Measurements from ENCODE around the gene TTBK2.
"Not testable (repeated sequence)": the region's sequence is repeated elsewhere in the genome, so short reads cannot be mapped to it uniquely, and the experiment has no call there.

TTBK2 gene

DNA sequence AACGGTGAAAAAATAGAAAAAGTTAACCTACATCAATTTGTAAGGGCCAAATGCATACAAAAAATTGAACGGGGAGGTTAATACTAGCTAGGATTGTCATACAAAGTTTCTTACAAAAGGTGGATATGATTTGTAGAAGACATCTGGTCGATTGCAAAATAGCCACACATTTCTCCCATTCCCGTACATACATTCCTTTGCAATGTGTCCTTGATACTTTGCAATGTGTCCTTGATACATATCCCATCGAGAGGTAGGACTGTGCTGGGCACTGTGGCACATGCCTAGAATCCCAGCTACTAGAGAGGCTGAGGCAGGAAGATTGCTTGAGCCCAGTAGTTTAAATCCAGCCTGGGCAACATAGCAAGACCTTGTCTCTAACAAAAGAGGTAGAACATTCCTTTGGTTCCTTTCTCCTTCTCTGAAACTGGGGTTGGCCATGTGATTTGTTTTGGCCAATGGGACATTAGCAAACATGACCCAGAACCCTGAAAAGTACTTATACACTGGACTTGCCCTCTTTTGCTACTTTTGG lies 9.5 kb downstream of the TTBK2 start:
- CTCF ChIA-PET, result no interaction called here
- POLR2A ChIA-PET, result interaction anchor here (0.7 kb wide), 1 partner anchor 9 kb away, joined by 4 read pairs; no protein-coding TSS in a partner anchor
- DNase-seq (ENCODE audit: extremely low spot score), result no peak
- TF ChIP-seq LEF1 (IDR thresholded peaks at IDR 0.05; ENCODE audit: borderline replicate concordance), result no peak
- no peak for TF ChIP-seq L3MBTL2 (conservative IDR thresholded peaks at IDR 0.05)
- no peak for TF ChIP-seq SP1 (IDR thresholded peaks at IDR 0.05)
- no peak for TF ChIP-seq ARNT (IDR thresholded peaks at IDR 0.05)
- no peak for TF ChIP-seq ZNF384 (IDR thresholded peaks at IDR 0.05)
- TF ChIP-seq, protein P1, sequence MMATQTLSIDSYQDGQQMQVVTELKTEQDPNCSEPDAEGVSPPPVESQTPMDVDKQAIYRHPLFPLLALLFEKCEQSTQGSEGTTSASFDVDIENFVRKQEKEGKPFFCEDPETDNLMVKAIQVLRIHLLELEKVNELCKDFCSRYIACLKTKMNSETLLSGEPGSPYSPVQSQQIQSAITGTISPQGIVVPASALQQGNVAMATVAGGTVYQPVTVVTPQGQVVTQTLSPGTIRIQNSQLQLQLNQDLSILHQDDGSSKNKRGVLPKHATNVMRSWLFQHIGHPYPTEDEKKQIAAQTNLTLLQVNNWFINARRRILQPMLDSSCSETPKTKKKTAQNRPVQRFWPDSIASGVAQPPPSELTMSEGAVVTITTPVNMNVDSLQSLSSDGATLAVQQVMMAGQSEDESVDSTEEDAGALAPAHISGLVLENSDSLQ (IDR thresholded peaks at IDR 0.05), result no peak
- no peak for TF ChIP-seq FOXK2 (IDR thresholded peaks at IDR 0.05)
- no peak for TF ChIP-seq CTBP1 (IDR thresholded peaks at IDR 0.05; ENCODE audit: borderline replicate concordance)
- no peak for TF ChIP-seq ELF4 (IDR thresholded peaks at IDR 0.05)
- TF ChIP-seq FOXA1 (IDR thresholded peaks at IDR 0.05), result no peak
- TF ChIP-seq FOXM1 (IDR thresholded peaks at IDR 0.05; ENCODE audit: borderline replicate concordance), result no peak
- TF ChIP-seq BHLHE40 (IDR thresholded peaks at IDR 0.05; ENCODE audit: borderline replicate concordance), result no peak
- no peak for TF ChIP-seq SUZ12 (IDR thresholded peaks at IDR 0.05)
- TF ChIP-seq HDGF (IDR thresholded peaks at IDR 0.05; ENCODE audit: borderline replicate concordance), result no peak
- no peak for TF ChIP-seq TARDBP (IDR thresholded peaks at IDR 0.05)
- no peak for TF ChIP-seq NFRKB (IDR thresholded peaks at IDR 0.05)

DNA sequence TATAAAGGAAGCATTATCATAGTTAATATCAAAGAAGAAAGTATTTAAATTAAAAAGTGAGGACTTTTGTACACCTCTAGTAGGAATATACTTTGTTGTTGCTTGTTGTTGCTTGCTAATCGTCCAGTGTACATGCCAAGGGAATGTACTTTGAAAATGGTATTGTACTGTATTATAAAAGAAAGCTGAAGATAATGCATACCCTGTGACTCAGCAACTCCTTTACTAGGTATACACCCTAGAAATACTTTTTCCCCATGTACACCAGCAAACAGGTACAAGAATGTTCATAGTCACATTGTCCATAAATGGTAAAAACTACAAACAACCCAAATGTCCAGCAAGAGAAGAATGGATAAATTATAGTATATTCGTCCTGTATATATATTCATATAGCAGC lies 12.0 kb downstream of the TTBK2 start:
- ChIA-PET POLR2A (no interaction called here), CTCF (interaction anchor here (1.1 kb wide), 1 partner anchor 18 kb away, joined by 3 read pairs; no protein-coding TSS in a partner anchor)
- TF ChIP-seq L3MBTL2 (conservative IDR thresholded peaks at IDR 0.05) (no peak), CTBP1 (IDR thresholded peaks at IDR 0.05; ENCODE audit: borderline replicate concordance) (no peak), FOXM1 (IDR thresholded peaks at IDR 0.05; ENCODE audit: borderline replicate concordance) (no peak), SP1 (IDR thresholded peaks at IDR 0.05) (no peak), LEF1 (IDR thresholded peaks at IDR 0.05; ENCODE audit: borderline replicate concordance) (no peak), ARNT (IDR thresholded peaks at IDR 0.05) (no peak), NFRKB (IDR thresholded peaks at IDR 0.05) (no peak), ZNF384 (IDR thresholded peaks at IDR 0.05) (no peak), ELF4 (IDR thresholded peaks at IDR 0.05) (no peak), SUZ12 (IDR thresholded peaks at IDR 0.05) (no peak), TARDBP (IDR thresholded peaks at IDR 0.05) (no peak), HDGF (IDR thresholded peaks at IDR 0.05; ENCODE audit: borderline replicate concordance) (no peak), FOXA1 (IDR thresholded peaks at IDR 0.05) (no peak)
- TF ChIP-seq, protein P1 (IDR thresholded peaks at IDR 0.05), result no peak
- no peak for DNase-seq (ENCODE audit: extremely low spot score)

DNA sequence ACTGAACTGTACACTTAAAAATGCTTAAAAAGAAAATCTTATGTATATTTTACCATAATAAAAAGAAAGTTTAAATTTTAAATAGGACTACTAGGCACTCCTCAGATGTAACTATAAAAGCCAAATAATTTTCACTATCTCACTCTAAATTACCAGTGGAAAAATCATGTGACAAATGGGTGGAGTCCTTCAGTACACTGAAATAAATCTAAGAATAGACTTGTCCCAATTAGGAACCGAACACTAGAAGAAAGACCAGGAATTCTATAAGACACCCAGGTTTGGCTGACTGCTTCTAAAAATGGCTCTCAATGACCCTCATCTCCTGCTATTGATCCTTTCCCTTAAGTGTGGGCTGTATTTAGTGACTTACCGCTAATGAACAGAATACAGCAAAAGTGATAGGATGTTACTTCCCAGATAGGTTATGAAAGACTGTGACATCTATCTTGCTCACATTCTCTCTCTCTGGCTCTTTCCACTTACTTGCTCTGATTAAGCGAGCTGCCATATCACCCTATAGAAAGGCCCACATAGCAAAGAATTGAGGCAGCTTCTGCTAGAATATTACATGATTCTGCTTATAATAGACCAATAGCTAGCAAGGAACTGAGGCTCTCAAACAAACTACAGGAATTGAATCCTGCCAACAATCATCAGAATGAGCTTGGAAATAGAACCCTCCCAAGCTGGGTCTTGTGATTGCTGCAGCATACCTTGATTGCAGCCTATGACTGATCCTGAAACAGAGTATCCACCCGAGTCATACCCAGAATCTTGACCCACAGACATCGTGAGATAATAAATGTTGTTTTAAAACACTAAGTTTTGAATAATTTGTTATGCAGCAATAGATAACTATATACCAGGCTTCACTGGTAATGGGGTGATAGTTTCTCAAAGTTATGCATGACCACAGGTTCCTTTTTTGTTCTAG lies 16.9 kb downstream of the TTBK2 start:
- no peak for TF ChIP-seq ELF4 (IDR thresholded peaks at IDR 0.05)
- CTCF ChIA-PET, result no interaction called here
- no peak for DNase-seq (ENCODE audit: extremely low spot score)
- POLR2A ChIA-PET, result no interaction called here

DNA sequence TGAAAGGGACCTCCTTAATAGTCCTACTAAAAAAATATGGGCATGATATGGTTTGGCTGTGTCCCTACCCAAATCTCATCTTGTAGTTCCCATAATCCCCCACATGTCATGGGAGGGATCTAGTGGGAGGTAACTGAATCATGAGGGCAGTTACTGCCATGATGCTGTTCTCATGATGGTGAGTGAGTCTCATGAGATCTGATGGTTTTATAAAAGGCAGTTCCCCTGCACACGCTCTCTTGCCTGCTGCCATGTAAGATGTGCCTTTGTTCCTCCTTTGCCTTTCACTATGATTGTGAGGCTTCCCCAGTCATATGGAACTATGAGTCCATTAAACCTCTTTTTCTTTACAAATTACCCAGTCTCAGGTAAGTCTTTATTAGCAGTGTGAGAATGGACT lies 26.7 kb downstream of the TTBK2 start:
- DNase-seq (ENCODE audit: extremely low spot score); CTCF ChIA-PET; POLR2A ChIA-PET: not testable (repeated sequence)

DNA sequence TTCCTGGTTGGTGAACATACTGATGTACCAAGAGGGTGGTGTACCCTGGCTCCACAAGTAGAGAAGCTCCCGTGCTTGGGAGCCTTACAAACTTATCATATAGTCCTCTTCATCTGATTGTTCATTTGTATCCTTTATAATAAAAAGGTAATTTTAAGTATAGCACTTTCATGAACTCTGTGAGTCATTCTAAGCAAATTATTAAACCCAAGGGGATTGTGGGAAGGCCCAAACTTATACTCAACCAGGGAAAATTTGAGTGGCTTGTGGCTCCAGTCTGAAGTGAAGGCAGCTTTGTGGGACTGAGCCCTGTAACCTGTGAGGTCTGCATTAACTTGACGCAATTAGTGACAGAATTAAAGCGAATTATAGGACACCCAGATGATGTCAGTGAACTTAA lies 29.0 kb downstream of the TTBK2 start:
- POLR2A ChIA-PET, result no interaction called here
- no peak for DNase-seq (ENCODE audit: extremely low spot score)
- no peak for TF ChIP-seq TARDBP (IDR thresholded peaks at IDR 0.05)
- TF ChIP-seq, protein P1 (IDR thresholded peaks at IDR 0.05), result no peak
- no peak for TF ChIP-seq SP1 (IDR thresholded peaks at IDR 0.05)
- TF ChIP-seq FOXK2 (IDR thresholded peaks at IDR 0.05), result no peak
- TF ChIP-seq ZNF384 (IDR thresholded peaks at IDR 0.05), result no peak
- no peak for TF ChIP-seq NFRKB (IDR thresholded peaks at IDR 0.05)
- TF ChIP-seq CTBP1 (IDR thresholded peaks at IDR 0.05; ENCODE audit: borderline replicate concordance), result no peak
- no peak for TF ChIP-seq FOXA1 (IDR thresholded peaks at IDR 0.05)
- TF ChIP-seq SUZ12 (IDR thresholded peaks at IDR 0.05), result no peak
- no peak for TF ChIP-seq ARNT (IDR thresholded peaks at IDR 0.05)
- TF ChIP-seq HDGF (IDR thresholded peaks at IDR 0.05; ENCODE audit: borderline replicate concordance), result no peak
- TF ChIP-seq FOXM1 (IDR thresholded peaks at IDR 0.05; ENCODE audit: borderline replicate concordance), result no peak
- TF ChIP-seq LEF1 (IDR thresholded peaks at IDR 0.05; ENCODE audit: borderline replicate concordance), result no peak
- CTCF ChIA-PET, result no interaction called here

DNA sequence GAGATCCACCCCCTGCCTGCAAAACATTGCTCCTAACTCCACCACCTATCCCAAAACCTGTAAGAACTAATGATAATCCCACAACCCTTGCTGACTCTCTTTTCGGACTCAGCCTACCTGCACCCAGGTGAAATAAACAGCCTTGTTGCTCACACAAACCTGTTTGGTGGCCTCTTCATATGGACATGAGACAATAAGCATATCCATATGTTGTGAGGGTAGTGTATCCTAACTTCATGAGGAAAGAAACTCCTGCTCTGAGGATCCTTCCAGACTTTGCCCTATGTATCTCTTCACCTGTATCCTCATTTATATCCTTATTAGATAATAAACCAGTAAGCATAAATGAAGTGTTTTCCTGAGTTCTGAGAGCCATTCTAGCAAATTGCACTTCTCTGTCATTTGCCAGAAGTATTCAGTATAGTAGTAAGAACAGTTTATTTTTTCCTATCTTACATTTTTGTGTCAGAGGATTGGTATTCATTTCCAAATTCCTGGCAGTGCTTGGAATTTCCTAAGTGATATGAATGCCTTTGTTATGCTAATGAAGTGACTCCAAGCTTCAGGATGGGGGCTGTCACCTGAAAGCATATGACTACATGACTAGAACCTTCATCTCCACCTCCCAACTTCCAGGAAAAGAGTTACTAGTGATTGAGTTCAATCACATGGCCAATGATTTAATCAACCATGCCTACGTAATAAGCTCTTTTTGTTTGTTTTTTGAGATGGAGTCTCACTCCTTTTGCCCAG lies 30.2 kb downstream of the TTBK2 start:
- POLR2A ChIA-PET, result no interaction called here
- TF ChIP-seq NFRKB (IDR thresholded peaks at IDR 0.05) (no peak), SUZ12 (IDR thresholded peaks at IDR 0.05) (no peak), FOXK2 (IDR thresholded peaks at IDR 0.05) (no peak), HDGF (IDR thresholded peaks at IDR 0.05; ENCODE audit: borderline replicate concordance) (no peak), CTBP1 (IDR thresholded peaks at IDR 0.05; ENCODE audit: borderline replicate concordance) (no peak), FOXA1 (IDR thresholded peaks at IDR 0.05) (no peak), BHLHE40 (IDR thresholded peaks at IDR 0.05; ENCODE audit: borderline replicate concordance) (no peak), ELF4 (IDR thresholded peaks at IDR 0.05) (no peak), FOXM1 (IDR thresholded peaks at IDR 0.05; ENCODE audit: borderline replicate concordance) (no peak), SP1 (IDR thresholded peaks at IDR 0.05) (no peak), LEF1 (IDR thresholded peaks at IDR 0.05; ENCODE audit: borderline replicate concordance) (no peak), L3MBTL2 (conservative IDR thresholded peaks at IDR 0.05) (no peak), ARNT (IDR thresholded peaks at IDR 0.05) (no peak), ZNF384 (IDR thresholded peaks at IDR 0.05) (no peak), TARDBP (IDR thresholded peaks at IDR 0.05) (no peak)
- TF ChIP-seq, protein P1 (IDR thresholded peaks at IDR 0.05), result no peak
- CTCF ChIA-PET, result no interaction called here
- DNase-seq (ENCODE audit: extremely low spot score), result no peak

DNA sequence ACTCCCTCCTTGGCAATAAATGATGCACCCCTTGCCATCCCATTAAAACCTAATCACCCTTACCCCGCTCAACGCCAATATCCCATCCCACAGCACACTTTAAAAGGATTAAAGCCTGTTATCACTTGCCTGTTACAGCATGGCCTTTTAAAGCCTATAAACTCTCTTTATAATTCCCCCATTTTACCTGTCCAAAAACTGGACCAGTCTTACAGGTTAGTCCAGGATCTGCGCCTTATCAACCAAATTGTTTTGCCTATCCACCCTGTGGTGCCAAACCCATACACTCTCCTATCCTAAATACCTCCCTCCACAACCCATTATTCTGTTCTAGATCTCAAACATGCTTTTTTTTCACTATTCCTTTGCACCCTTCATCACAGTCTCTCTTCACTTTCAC lies 33.2 kb downstream of the TTBK2 start:
- POLR2A ChIA-PET; DNase-seq (ENCODE audit: extremely low spot score); CTCF ChIA-PET: not testable (repeated sequence)

All from HEK293T (cell line).